ENCODE results near the gene CCDC92. TPM values are rescaled to one million over a fixed set of nuclear protein-coding genes. Genes with fewer than 3 reads are reported as not detected.

Gene CCDC92
- polyA plus RNA-seq, 1 of the 3 experiments (the other 2 are of a cell fraction) = 53.5 TPM

GRCh38 chr12:123989168-123989567 is 16.5 kb upstream of the CCDC92 start:
- Histone ChIP-seq H3F3A (replicated peaks; ENCODE audit: insufficient read depth) (no peaks in the 10 kb centered on the region), H3K9me3 (no peaks in the 10 kb centered on the region), H3K4me3 (ENCODE audit: low read depth in 2 of 2, low read length in 1 of 2) (no peak overlapping the region), H3K27ac (ENCODE audit: low read depth in 2 of 2, low read length in 1 of 2) (no peak overlapping the region), H3K36me3 (replicated peaks in 1 of 2; ENCODE audit: control insufficient read depth in 1 of 2, insufficient read depth in 2 of 2, low read length in 1 of 2) (peaks cover 31 to 80% of the 10 kb centered on the region in 2 experiments), H3K79me2 (ENCODE audit: insufficient read depth) (peaks cover 42% of the 10 kb centered on the region), H4K20me1 (ENCODE audit: insufficient read depth) (peaks cover 7% of the 10 kb centered on the region), H3K27me3 (ENCODE audit: insufficient read depth) (no peaks in the 10 kb centered on the region), H3K4me1 (ENCODE audit: control insufficient read depth in 1 of 2, insufficient read depth in 2 of 2, low read depth in 1 of 2, low read length in 1 of 2) (peaks cover 5 to 8% of the 10 kb centered on the region in 2 experiments; a peak in 2 of 4 replicates), H3K9ac (no peak overlapping the region), H2AFZ (ENCODE audit: low read depth) (no peak overlapping the region), H3K4me2 (no peak overlapping the region), H3K9me2 (no peaks in the 10 kb centered on the region)
- DNase-seq = no peak
- 100% methylated on average over 5 of the region's 5 CpGs for WGBS (ENCODE audit: low lambda C conversion rate)
- ChIA-PET POLR2A (no interaction called here), CTCF (no interaction called here)
- TF ChIP-seq JUND (IDR thresholded peaks at IDR 0.05) (no peak), NRF1 (IDR thresholded peaks at IDR 0.05; ENCODE audit: low read depth, low read length) (no peak), MAX (IDR thresholded peaks at IDR 0.05; ENCODE audit: low read depth) (no peak), RXRA (IDR thresholded peaks at IDR 0.05; ENCODE audit: borderline replicate concordance, low read depth) (no peak), PBX3 (IDR thresholded peaks at IDR 0.05) (no peak), USF1 (IDR thresholded peaks at IDR 0.05; ENCODE audit: borderline replicate concordance, low read depth) (no peak), IRF3 (IDR thresholded peaks at IDR 0.05; ENCODE audit: low read depth, low read length) (no peak), REST (IDR thresholded peaks at IDR 0.05; ENCODE audit: low read depth, low read length) (no peak), POLR2AphosphoS5 (IDR thresholded peaks at IDR 0.05; ENCODE audit: low read depth, low read length) (no peak)

- Histone ChIP-seq H3K27me3 (ENCODE audit: insufficient read depth) (no peaks in the 10 kb centered on the region), H4K20me1 (ENCODE audit: insufficient read depth) (peaks cover 16% of the 10 kb centered on the region), H3K4me3 (ENCODE audit: low read depth in 2 of 2, low read length in 1 of 2) (no peak overlapping the region), H3K4me1 (ENCODE audit: control insufficient read depth in 1 of 2, insufficient read depth in 2 of 2, low read depth in 1 of 2, low read length in 1 of 2) (peaks cover 0 to 8% of the 10 kb centered on the region in 2 experiments; a peak in 2 of 4 replicates), H3K36me3 (replicated peaks in 1 of 2; ENCODE audit: control insufficient read depth in 1 of 2, insufficient read depth in 2 of 2, low read length in 1 of 2) (peaks cover 16 to 67% of the 10 kb centered on the region in 2 experiments), H3K9ac (no peak overlapping the region), H3F3A (replicated peaks; ENCODE audit: insufficient read depth) (no peaks in the 10 kb centered on the region), H3K9me2 (no peaks in the 10 kb centered on the region), H3K27ac (ENCODE audit: low read depth in 2 of 2, low read length in 1 of 2) (no peak overlapping the region), H3K4me2 (no peak overlapping the region), H3K9me3 (no peaks in the 10 kb centered on the region), H2AFZ (ENCODE audit: low read depth) (no peak overlapping the region), H3K79me2 (ENCODE audit: insufficient read depth) (peaks cover 48% of the 10 kb centered on the region)
- DNase-seq = no peak
- ChIA-PET CTCF (interaction anchor here (0.8 to 2.0 kb wide), 7 partner anchors 8 to 86 kb away, joined by 3 to 8 read pairs (median 4); no protein-coding TSS in a partner anchor), POLR2A (no interaction called here)
- 91% methylated on average over 2 of the region's 2 CpGs for WGBS (ENCODE audit: low lambda C conversion rate)
- no peak for TF ChIP-seq SIN3A (IDR thresholded peaks at IDR 0.05; ENCODE audit: borderline replicate concordance, low read depth, low read length)
- TF ChIP-seq GATA2 (CRISPR knock-in tag; IDR thresholded peaks at IDR 0.05) = no peak
- no peak for TF ChIP-seq USF2 (IDR thresholded peaks at IDR 0.05; ENCODE audit: borderline replicate concordance, low read depth, low read length)
- no peak for TF ChIP-seq SMC3 (IDR thresholded peaks at IDR 0.05; ENCODE audit: low read depth, low read length)
- no peak for TF ChIP-seq MEF2A (IDR thresholded peaks at IDR 0.05; ENCODE audit: borderline replicate concordance, low read depth)
- no peak for TF ChIP-seq YY1 (IDR thresholded peaks at IDR 0.05; ENCODE audit: low read depth)
- TF ChIP-seq MAX (IDR thresholded peaks at IDR 0.05; ENCODE audit: low read depth) = no peak
- TF ChIP-seq USF1 (IDR thresholded peaks at IDR 0.05; ENCODE audit: borderline replicate concordance, low read depth) = no peak
- TF ChIP-seq IRF3 (IDR thresholded peaks at IDR 0.05; ENCODE audit: low read depth, low read length) = no peak
- TF ChIP-seq NFIC (IDR thresholded peaks at IDR 0.05; ENCODE audit: borderline replicate concordance) = no peak
- TF ChIP-seq JUND (IDR thresholded peaks at IDR 0.05) = no peak
- TF ChIP-seq TCF12 (IDR thresholded peaks at IDR 0.05) = no peak
Observed at GRCh38 chr12:123987022-123987421, 14.4 kb upstream of the CCDC92 start.

All from SK-N-SH (cell line).